SU-DHL-6 (cell line): ENCODE results near the gene CHST2.

Experiments
- EZH2phosphoT487 ChIP-seq: fragments of 200-600 bp; sonication (generic), shearing (Covaris generic); conservative IDR thresholded peaks from 2 replicates; pipeline ENCODE4 v1.6.1; 2018; ENCODE audit warnings: mild to moderate bottlenecking, antibody characterized with exemption, low read length, moderate library complexity, mixed read lengths
- TF ChIP-seq, protein P1 (sequence below): fragments of 200-600 bp; sonication (generic); IDR thresholded peaks from one replicate; pipeline ENCODE4 v1.5.1; 2017; ENCODE audit warnings: antibody characterized with exemption, mild to moderate bottlenecking, low read length, moderate library complexity; ENCODE audit not compliant: insufficient read depth, poor library complexity, severe bottlenecking

DNA sequence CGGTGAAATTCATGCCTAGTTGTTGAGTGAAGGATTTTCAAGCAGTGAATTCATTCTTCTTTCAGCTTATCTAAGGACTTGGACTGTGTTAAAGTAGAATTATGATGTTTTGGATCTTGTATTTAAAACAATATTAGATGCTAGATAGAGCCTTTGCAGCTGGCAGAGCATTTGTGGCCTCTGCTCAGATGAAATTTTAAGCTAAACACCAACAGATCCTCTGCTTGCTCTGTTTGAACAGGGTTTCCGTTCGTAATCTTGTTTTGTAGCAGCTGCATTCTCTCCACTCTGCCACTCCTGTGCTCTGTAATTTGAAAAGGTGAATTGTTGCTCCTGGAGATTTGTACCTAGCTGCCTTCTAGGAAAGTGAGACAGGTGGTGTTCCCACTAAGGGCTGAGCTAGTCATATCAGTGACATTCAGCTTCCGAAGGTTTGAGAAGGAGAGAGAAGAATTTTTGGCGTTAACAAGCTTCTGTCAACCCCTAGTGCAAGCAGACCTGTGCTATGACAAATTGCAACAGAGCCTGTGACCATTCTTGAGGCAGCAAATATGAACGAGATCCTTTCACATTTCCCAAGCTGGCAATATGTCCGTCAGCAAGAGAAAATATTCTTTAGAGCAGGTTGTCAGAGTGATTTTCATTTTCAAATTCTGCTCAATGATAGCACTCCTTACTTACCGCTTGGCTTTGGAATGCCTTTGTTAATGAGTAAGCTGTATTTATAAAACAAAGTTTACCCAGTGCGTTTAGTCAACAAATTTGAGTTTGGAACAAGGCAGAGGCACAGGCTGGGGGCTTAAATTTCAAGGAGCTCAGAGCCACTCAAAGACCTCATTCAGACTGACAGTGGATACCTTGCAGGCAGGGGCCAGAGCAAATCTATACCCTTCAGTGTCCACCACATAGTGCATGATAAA is 5.3 kb downstream of the CHST2 start:
- TF ChIP-seq, protein P1, sequence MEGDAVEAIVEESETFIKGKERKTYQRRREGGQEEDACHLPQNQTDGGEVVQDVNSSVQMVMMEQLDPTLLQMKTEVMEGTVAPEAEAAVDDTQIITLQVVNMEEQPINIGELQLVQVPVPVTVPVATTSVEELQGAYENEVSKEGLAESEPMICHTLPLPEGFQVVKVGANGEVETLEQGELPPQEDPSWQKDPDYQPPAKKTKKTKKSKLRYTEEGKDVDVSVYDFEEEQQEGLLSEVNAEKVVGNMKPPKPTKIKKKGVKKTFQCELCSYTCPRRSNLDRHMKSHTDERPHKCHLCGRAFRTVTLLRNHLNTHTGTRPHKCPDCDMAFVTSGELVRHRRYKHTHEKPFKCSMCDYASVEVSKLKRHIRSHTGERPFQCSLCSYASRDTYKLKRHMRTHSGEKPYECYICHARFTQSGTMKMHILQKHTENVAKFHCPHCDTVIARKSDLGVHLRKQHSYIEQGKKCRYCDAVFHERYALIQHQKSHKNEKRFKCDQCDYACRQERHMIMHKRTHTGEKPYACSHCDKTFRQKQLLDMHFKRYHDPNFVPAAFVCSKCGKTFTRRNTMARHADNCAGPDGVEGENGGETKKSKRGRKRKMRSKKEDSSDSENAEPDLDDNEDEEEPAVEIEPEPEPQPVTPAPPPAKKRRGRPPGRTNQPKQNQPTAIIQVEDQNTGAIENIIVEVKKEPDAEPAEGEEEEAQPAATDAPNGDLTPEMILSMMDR: no peak
- TF ChIP-seq EZH2phosphoT487: no peak
